Gastroesophageal sphincter (tissue), 4 donors: Measurements from ENCODE around the gene HPN. TPM values are rescaled to one million over a fixed set of nuclear protein-coding genes. Genes with fewer than 3 reads are reported as not detected.

Source experiments
- ATAC-seq: fragments of 150-250 bp; one replicate; pipeline ENCODE4 v1.9.1; 2016; ENCODE audit warnings: mild to moderate bottlenecking, moderate library complexity
- H3K27ac ChIP-seq, 4 donors: fragments of 200-600 bp; sonication (generic) in 3 of 4; 1 replicate in 3 of 4; 2 replicates in 1 of 4; pipeline ENCODE4 v1.5.1; 2016 to 2019
- H3K27me3 ChIP-seq: fragments of 200-600 bp; sonication (generic); one replicate; pipeline ENCODE4 v1.5.1; 2019
- H3K36me3 ChIP-seq, 2 donors: fragments of 200-600 bp; sonication (generic); one replicate each; pipeline ENCODE4 v1.5.1; 2019; ENCODE audit warnings: control low read depth in 1 of 2
- H3K4me1 ChIP-seq, 3 donors: fragments of 200-600 bp; sonication (generic); 1 replicate in 2 of 3; 2 replicates in 1 of 3; pipeline ENCODE4 v1.5.1; 2016 to 2019; ENCODE audit warnings: control low read depth in 2 of 3
- H3K4me3 ChIP-seq, 2 donors: fragments of 200-600 bp; sonication (generic); one replicate each; pipeline ENCODE4 v1.5.1; 2019; ENCODE audit warnings: mild to moderate bottlenecking in 1 of 2, moderate library complexity in 1 of 2
- H3K9me3 ChIP-seq, 3 donors: fragments of 200-600 bp; sonication (generic); one replicate each; pipeline ENCODE4 v1.5.1; 2017 to 2019; ENCODE audit warnings: control low read depth in 2 of 3
- EP300 ChIP-seq: sonication (generic); formaldehyde crosslinking; IDR thresholded peaks from one replicate; pipeline ENCODE4 v1.6.1; 2017; ENCODE audit warnings: antibody characterized with exemption, mild to moderate bottlenecking
- POLR2A ChIP-seq, 2 donors: fragments of 450-650 bp; IDR thresholded peaks; one replicate each; pipeline ENCODE4 v1.6.1; 2017; ENCODE audit warnings: antibody characterized with exemption in 2 of 2, mild to moderate bottlenecking in 2 of 2, moderate library complexity in 1 of 2
- POLR2AphosphoS5 ChIP-seq: sonication (generic); formaldehyde crosslinking; IDR thresholded peaks from one replicate; pipeline ENCODE4 v1.6.1; 2017; ENCODE audit warnings: antibody characterized with exemption
- WGBS, 2 donors: methylation state at CpG; one replicate each; pipeline ENCODE4 v1.1.5; 2018; ENCODE audit warnings: low coverage in 1 of 2; 5-methylcytosine and 5-hydroxymethylcytosine counted together
- total RNA-seq, 4 donors: library from RNA; depleted of rRNA; stranded (reverse); fragments of >200 nt; gene quantifications; one replicate each; pipeline ENCODE4 v1.1.0, GENCODE V29; 2016
- TF ChIP-seq, protein P1 (sequence below), 4 experiments: fragments of 200-600 bp in 2 of 4; fragments of 450-650 bp in 2 of 4; sonication (generic) in 1 of 4; IDR thresholded peaks; one replicate each; pipeline ENCODE4 v1.5.1; 2017 to 2019; ENCODE audit warnings: antibody characterized with exemption in 4 of 4, mild to moderate bottlenecking in 2 of 4, moderate library complexity in 2 of 4

Gene HPN
- total RNA-seq, 4 donors from 2014 or later: 0.17 to 1.2 (median 0.27) TPM; not detected in 1

- peaks cover 0 to 61% (median 30%) of the 10 kb centered on the region in 3 donors for H3K4me1 ChIP-seq
- no peak for TF ChIP-seq POLR2A (IDR thresholded peaks at IDR 0.05)
- no peak for TF ChIP-seq EP300
- TF ChIP-seq, protein P1, sequence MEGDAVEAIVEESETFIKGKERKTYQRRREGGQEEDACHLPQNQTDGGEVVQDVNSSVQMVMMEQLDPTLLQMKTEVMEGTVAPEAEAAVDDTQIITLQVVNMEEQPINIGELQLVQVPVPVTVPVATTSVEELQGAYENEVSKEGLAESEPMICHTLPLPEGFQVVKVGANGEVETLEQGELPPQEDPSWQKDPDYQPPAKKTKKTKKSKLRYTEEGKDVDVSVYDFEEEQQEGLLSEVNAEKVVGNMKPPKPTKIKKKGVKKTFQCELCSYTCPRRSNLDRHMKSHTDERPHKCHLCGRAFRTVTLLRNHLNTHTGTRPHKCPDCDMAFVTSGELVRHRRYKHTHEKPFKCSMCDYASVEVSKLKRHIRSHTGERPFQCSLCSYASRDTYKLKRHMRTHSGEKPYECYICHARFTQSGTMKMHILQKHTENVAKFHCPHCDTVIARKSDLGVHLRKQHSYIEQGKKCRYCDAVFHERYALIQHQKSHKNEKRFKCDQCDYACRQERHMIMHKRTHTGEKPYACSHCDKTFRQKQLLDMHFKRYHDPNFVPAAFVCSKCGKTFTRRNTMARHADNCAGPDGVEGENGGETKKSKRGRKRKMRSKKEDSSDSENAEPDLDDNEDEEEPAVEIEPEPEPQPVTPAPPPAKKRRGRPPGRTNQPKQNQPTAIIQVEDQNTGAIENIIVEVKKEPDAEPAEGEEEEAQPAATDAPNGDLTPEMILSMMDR (IDR thresholded peaks at IDR 0.05): no peak
- no peak for TF ChIP-seq POLR2AphosphoS5
- peaks cover 0 to 21% of the 10 kb centered on the region in 2 donors for H3K36me3 ChIP-seq
- WGBS, 2 donors: 21 to 28% methylated on average over 10 to 13 of the region's 39 CpGs
- H3K4me3 ChIP-seq: peak overlapping the region in 1 of 2 donors; percentile 23
- no peak for ATAC-seq
- peak overlapping the region in 3 of 4 donors; percentile 67 to 77 (median 71) for H3K27ac ChIP-seq
- H3K9me3 ChIP-seq: no peaks in the 10 kb centered on the region
- peaks cover 32% of the 10 kb centered on the region for H3K27me3 ChIP-seq
Measured at GRCh38 chr19:35039881-35040825, 1.4 kb upstream of the HPN start.

DNA sequence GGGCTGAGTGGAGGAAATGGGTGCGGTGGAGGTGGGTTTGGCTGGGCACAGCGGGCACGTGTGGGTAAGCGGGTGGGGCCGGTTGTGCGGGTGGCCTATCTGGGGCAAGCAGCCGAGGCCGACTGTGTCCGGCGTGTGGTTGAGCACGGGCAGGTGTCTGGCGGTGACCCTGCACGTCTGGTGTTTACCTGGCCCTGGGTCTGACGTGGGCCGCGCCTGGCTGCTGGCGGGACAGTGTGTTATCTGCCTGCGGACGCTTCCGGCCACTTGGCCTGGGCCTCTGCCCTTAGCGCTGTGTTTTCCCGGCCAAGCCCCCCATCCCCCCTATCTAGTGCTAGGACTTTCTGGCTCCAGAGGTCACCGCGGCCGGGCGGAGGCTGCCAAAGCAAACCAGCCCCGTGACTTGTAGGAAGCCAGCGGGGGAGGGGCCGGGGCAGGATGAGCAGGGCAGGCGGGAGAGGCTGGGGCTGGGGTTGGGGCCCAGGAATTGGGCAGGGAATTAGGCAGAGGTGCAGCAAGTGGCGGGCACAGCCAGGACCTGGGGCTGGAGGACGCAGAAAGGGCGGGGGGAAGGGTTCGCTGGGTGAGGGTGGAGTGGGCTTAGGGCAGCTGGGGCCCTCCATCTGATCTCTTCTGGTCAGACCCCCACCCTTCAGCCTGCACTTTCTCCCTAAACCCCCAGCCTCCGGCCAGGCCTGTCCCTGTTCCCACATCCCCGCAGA lies 534 bp upstream of the HPN start:
- Histone ChIP-seq H3K27me3 (peaks cover 32% of the 10 kb centered on the region), H3K4me1 (peaks cover 0 to 61% (median 30%) of the 10 kb centered on the region in 3 donors), H3K27ac (peak overlapping the region in 3 of 4 donors; percentile 67 to 77 (median 71)), H3K36me3 (peaks cover 0 to 13% of the 10 kb centered on the region in 2 donors), H3K9me3 (no peaks in the 10 kb centered on the region), H3K4me3 (peak overlapping the region in 1 of 2 donors; percentile 18)
- TF ChIP-seq POLR2AphosphoS5: peak; percentile 36
- no peak for TF ChIP-seq POLR2A (IDR thresholded peaks at IDR 0.05)
- no peak for TF ChIP-seq EP300
- TF ChIP-seq, protein P1 (IDR thresholded peaks at IDR 0.05): no peak
- peak; percentile 73 for ATAC-seq
- 25 to 29% methylated on average over 5 to 10 of the region's 36 CpGs for WGBS, 2 donors

DNA sequence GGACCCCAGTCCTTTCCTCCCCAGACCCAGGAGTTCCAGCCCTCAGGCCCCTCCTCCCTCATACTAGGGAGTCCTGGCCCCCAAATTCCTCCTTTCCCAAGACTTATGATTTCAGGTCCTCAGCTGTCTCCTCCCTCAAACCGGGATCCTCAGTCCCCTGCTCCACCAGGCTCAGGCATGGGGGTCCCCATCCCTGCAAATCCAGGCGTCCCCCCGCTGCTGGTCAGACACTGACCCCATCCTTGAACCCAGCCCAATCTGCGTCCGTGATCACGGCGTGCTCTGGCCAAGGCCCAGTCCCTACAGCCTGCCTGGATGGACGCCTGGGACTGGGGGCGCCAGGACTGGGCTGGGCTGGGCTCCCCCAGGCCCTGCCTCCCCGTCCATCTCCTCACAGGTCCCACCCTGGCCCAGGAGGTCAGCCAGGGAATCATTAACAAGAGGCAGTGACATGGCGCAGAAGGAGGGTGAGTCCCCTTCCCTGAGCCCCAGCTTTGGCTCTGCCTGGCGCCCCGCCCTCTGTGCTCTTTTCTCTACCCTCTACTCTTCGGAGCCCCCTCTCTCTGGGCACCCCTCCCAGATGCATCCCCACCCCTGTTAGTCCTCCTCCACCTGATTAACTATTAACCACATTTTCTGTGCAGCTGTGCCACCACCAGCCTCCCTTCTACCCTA lies 672 bp downstream of the HPN start:
- no peak for TF ChIP-seq POLR2A (IDR thresholded peaks at IDR 0.05)
- TF ChIP-seq, protein P1 (IDR thresholded peaks at IDR 0.05): no peak
- no peak for TF ChIP-seq EP300
- Histone ChIP-seq H3K27ac (peak overlapping the region in 3 of 4 donors; percentile 67 to 77 (median 71)), H3K4me1 (peaks cover 0 to 59% (median 30%) of the 10 kb centered on the region in 3 donors), H3K9me3 (no peaks in the 10 kb centered on the region), H3K27me3 (peaks cover 32% of the 10 kb centered on the region), H3K36me3 (peaks cover 0 to 2% of the 10 kb centered on the region in 2 donors), H3K4me3 (no peak overlapping the region)
- WGBS, 2 donors: 79 to 93% methylated on average over 4 to 7 of the region's 14 CpGs
- ATAC-seq: no peak

DNA sequence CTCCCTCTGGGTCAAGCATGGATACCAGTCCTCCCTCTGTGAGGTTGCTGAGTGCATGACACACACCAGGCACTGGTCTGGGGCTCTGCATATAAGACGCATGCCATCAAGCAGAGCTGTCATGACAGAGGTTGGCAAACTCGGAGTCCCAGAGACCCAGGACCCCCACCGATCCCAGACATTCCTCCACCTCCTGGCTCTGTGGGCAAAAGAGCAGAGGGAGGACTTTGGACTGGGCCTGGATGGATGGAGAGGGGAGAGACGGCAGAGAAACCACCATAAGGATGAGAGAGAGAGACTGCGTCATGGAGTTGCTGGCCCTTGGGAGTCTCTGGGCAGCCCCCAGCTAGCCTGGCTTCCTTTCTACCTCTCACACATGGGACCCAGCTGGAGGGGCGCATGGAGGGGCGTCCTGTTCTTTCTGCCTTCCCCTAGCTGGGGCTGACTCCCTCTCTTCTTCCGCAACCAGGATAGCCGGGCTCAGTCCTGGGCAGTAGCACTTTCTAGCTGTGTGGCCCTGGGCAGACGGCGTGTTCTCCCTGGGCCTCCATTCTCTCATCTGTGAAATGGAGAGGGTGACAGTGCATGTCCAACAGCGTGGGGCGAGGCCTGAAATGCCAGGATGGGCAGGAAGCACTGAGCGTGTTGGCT lies 1.6 kb downstream of the HPN start:
- 62 to 81% methylated on average over 3 to 5 of the region's 14 CpGs for WGBS, 2 donors
- ATAC-seq: no peak
- Histone ChIP-seq H3K27me3 (peaks cover 32% of the 10 kb centered on the region), H3K4me1 (peaks cover 0 to 50% (median 26%) of the 10 kb centered on the region in 3 donors), H3K27ac (no peak overlapping the region), H3K36me3 (no peaks in the 10 kb centered on the region), H3K4me3 (no peak overlapping the region), H3K9me3 (no peaks in the 10 kb centered on the region)
- no peak for TF ChIP-seq POLR2AphosphoS5
- no peak for TF ChIP-seq POLR2A (IDR thresholded peaks at IDR 0.05)
- TF ChIP-seq, protein P1 (IDR thresholded peaks at IDR 0.05): no peak
- TF ChIP-seq EP300: no peak
